Neutrophil (primary cell): ENCODE measurements around the gene TGDS.

Experiments
- H3K27ac ChIP-seq: fragments of 200-600 bp; sonication (generic); 2 replicates; pipeline ENCODE4 v1.5.1; 2016; ENCODE audit warnings: mild to moderate bottlenecking, moderate library complexity
- H3K27me3 ChIP-seq: fragments of 200-600 bp; sonication (generic); 2 replicates; pipeline ENCODE4 v1.6.0; 2016; ENCODE audit warnings: mild to moderate bottlenecking
- H3K36me3 ChIP-seq: fragments of 200-600 bp; sonication (generic); 2 replicates; pipeline ENCODE4 v1.5.1; 2017
- H3K4me1 ChIP-seq, 2 experiments: fragments of 200-600 bp in 1 of 2; sonication (generic) in 1 of 2; 1 replicate in 1 of 2; 2 replicates in 1 of 2; pipeline versions ENCODE4 v1.5.1 to v1.6.1; 2013 to 2016; ENCODE audit warnings: low read depth in 1 of 2, low read length in 1 of 2, mild to moderate bottlenecking in 1 of 2, moderate library complexity in 1 of 2; ENCODE audit not compliant: control insufficient read depth in 1 of 2, insufficient read depth in 1 of 2
- H3K4me3 ChIP-seq, 2 experiments: fragments of 200-600 bp in 1 of 2; sonication (generic) in 1 of 2; 1 replicate in 1 of 2; 2 replicates in 1 of 2; pipeline ENCODE4 v1.5.1; 2013 to 2016; ENCODE audit warnings: low read depth in 1 of 2, low read length in 1 of 2, mild to moderate bottlenecking in 1 of 2, moderate library complexity in 1 of 2
- H3K9me3 ChIP-seq: fragments of 200-600 bp; sonication (generic); 2 replicates; pipeline ENCODE4 v1.5.1; 2016
- TF ChIP-seq, protein P1 (sequence below): fragments of 200-600 bp; sonication (generic); IDR thresholded peaks from 2 replicates; pipeline ENCODE4 v1.5.1; 2016; ENCODE audit warnings: antibody characterized with exemption

TGDS gene

DNA sequence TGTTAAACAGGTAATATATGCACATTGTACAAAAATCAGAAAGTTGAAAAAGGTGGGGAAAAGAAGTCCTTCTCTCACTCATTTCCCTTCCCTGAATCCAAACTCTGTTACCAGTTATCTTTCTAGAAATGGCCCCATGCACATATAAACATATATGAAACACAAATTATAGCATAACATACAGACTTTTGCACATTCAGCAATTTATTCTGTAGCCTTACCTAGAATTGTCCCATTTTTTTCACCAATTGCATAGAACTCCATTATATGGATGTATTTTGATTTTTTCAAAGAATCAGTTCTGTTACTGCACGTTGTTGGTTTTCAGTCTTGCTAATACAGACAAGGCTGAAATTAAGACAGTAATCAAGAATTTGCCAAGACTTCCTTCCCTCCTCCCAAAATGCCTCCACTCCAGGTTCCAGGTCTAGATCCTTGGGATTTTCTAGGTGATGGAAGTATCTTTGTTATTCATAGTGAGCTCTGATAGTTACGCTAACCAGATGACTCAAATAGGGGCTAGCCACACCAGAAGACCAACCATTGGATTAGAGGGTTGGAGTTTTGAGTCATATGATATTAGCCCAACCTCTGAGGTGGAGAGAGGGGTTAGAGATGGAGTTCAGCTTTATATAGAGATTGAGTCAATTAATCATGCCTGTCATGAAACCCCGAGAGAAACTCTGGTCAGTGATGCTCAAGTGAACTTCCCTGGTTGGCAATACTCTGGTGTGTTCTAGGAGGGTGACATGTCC lies 36.5 kb upstream of the TGDS start:
- H3K36me3 ChIP-seq, result no peaks in the 10 kb centered on the region
- H3K4me3 ChIP-seq, result no peak overlapping the region
- H3K27ac ChIP-seq, result no peak overlapping the region
- no peaks in the 10 kb centered on the region for H3K4me1 ChIP-seq
- TF ChIP-seq, protein P1, sequence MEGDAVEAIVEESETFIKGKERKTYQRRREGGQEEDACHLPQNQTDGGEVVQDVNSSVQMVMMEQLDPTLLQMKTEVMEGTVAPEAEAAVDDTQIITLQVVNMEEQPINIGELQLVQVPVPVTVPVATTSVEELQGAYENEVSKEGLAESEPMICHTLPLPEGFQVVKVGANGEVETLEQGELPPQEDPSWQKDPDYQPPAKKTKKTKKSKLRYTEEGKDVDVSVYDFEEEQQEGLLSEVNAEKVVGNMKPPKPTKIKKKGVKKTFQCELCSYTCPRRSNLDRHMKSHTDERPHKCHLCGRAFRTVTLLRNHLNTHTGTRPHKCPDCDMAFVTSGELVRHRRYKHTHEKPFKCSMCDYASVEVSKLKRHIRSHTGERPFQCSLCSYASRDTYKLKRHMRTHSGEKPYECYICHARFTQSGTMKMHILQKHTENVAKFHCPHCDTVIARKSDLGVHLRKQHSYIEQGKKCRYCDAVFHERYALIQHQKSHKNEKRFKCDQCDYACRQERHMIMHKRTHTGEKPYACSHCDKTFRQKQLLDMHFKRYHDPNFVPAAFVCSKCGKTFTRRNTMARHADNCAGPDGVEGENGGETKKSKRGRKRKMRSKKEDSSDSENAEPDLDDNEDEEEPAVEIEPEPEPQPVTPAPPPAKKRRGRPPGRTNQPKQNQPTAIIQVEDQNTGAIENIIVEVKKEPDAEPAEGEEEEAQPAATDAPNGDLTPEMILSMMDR, result no peak
- no peaks in the 10 kb centered on the region for H3K9me3 ChIP-seq
- H3K27me3 ChIP-seq, result no peaks in the 10 kb centered on the region

DNA sequence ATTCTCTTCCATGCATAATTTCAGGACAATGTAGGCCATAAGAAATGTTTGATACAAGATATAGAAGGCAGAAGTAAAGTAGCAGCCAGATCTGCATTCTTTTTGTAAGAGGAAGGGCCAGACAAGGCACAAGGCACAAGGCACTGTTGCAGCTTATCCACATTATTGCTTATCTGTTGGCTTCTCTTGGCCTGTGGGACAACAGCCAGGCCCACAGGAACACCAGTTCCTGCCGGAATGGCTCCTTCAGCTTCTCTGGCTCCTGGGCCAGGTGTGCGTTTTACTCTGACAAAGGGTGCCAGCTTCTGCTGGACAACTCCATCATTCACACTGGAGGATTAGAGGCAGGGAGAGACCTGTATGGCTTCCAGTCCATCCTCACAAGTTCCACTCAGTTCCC lies 34.9 kb upstream of the TGDS start:
- H3K27ac ChIP-seq, result no peak overlapping the region
- no peaks in the 10 kb centered on the region for H3K27me3 ChIP-seq
- TF ChIP-seq, protein P1, result no peak
- no peaks in the 10 kb centered on the region for H3K36me3 ChIP-seq
- no peak overlapping the region for H3K4me3 ChIP-seq
- H3K9me3 ChIP-seq, result no peaks in the 10 kb centered on the region
- H3K4me1 ChIP-seq, result no peaks in the 10 kb centered on the region

DNA sequence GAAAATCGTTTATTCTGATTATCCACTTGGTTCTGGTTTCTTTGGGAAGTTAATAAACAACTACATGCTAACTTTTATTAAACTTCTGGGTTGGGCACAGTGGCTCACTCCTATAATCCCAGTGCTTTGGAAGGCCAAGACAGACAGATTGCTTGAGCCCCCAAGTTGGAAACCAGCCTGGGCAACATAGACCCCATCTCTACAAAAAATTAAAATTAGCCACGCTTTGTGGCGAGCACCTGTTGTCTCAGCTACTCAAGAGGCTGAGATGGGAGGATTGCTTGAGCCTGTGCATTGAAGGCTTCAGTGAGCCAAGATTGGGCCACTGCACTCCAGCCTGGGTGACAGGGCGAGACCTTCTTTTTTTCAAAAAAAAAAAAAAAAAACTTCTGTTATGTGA lies 27.4 kb upstream of the TGDS start:
- Histone ChIP-seq H3K4me3 (no peak overlapping the region), H3K4me1 (peaks cover 0 to 6% of the 10 kb centered on the region in 2 experiments), H3K36me3 (no peaks in the 10 kb centered on the region), H3K9me3 (no peaks in the 10 kb centered on the region), H3K27me3 (no peaks in the 10 kb centered on the region), H3K27ac (no peak overlapping the region)
- TF ChIP-seq, protein P1, result no peak

DNA sequence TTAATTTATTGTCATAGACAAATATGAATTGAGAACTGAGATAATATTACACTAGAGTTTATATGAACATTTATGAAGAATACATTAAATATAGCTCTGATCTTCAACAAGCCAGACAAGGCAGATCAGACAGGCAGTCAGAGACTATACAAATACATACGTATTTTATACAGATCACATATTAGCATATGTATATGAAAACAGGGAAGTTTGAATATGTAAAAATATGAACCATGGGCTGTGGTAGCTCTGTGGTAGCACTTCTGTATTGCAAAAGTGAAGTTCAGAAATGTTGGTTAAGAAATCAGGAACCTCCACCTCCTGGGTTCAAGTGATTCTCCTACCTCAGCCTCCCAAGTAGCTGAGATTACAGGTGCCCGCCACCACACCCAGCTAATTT lies 26.4 kb upstream of the TGDS start:
- no peaks in the 10 kb centered on the region for H3K36me3 ChIP-seq
- peaks cover 0 to 6% of the 10 kb centered on the region in 2 experiments for H3K4me1 ChIP-seq
- H3K4me3 ChIP-seq, result no peak overlapping the region
- TF ChIP-seq, protein P1, result no peak
- no peak overlapping the region for H3K27ac ChIP-seq
- H3K27me3 ChIP-seq, result no peaks in the 10 kb centered on the region
- no peaks in the 10 kb centered on the region for H3K9me3 ChIP-seq

DNA sequence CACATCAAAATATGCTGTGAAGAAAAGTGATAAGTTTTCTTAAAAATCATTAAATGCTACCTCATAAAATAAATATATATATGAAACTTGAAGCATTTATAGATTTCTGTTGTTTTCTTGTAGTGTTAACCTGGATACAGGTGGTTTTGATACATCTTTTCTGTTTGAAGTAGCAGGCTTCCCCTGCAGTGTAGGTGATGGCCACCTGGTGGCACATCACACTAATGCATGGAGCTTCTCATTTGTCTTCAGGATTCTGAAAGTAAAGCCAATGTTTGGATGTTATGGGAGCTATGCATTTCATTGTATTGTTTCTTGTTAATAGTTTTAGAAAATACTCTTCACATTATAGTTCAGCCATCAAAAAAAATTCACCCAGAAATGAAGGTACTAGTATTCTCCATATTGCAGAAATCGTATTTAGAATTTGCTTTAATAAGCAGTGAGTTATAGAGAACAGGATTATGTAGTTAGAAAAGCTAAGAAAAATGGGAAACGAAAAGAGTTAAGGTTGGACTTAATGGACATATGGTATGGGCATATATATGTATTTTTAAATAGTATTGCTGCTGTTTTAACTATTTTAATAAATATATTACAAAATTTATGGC lies 24.4 kb upstream of the TGDS start:
- TF ChIP-seq, protein P1, result no peak
- no peaks in the 10 kb centered on the region for H3K9me3 ChIP-seq
- no peaks in the 10 kb centered on the region for H3K27me3 ChIP-seq
- H3K27ac ChIP-seq, result no peak overlapping the region
- H3K36me3 ChIP-seq, result no peaks in the 10 kb centered on the region
- H3K4me1 ChIP-seq, result peaks cover 0 to 6% of the 10 kb centered on the region in 2 experiments
- H3K4me3 ChIP-seq, result no peak overlapping the region
